Heart left ventricle (tissue), 13 donors: ENCODE results near the gene XXYLT1.

ENCODE experiments used
- POLR2A ChIP-seq, 2 donors: fragments of 450-650 bp; IDR thresholded peaks; one replicate each; pipeline ENCODE4 v1.6.1; 2017; ENCODE audit warnings: antibody characterized with exemption in 2 of 2, mild to moderate bottlenecking in 2 of 2, moderate library complexity in 2 of 2
- TF ChIP-seq, protein P1 (sequence below), 12 donors: fragments of 200-600 bp; sonication (generic) in 4 of 12; IDR thresholded peaks; one replicate each; pipeline versions ENCODE4 v1.5.0 to v1.8.0; 2018 to 2022; ENCODE audit warnings: antibody characterized with exemption in 12 of 12, mild to moderate bottlenecking in 5 of 12
- donor health status: ischemic (EF 13 %, LVEDD 7.1; RV severe dilation, severe dysfunction).
- donor health status: DM: no; HTN: yes; CAD: no.
- donor health status: DM: no; HTN: no; CAD: no.
- donor health status: ischemic (EF 25% LVEDD 6.9; RV normal size, moderate dysfunction).
- donor health status: ischemic (EF 25% LVEDD 5.7; RV mildly dilated, moderate dysfunction).
- donor health status: ischemic (EF 35%, LVEDD 5.7; RV mildly dilated, moderate dysfunction).
- donor health status: nonischemic (EF 11% LVEDD 7.7; RV severe dilation, severe dysfunction).
- donor health status: DM: yes; HTN: yes; CAD: no.
- donor health status: PGD.
- donor health status: ischemic (EF 29% LVEDD 5.4; RV normal size, mild dysfunction).
- donor health status: nonischemic (EF 23%, LVEDD 6.1; RV moderate dilation, normal function).

DNA sequence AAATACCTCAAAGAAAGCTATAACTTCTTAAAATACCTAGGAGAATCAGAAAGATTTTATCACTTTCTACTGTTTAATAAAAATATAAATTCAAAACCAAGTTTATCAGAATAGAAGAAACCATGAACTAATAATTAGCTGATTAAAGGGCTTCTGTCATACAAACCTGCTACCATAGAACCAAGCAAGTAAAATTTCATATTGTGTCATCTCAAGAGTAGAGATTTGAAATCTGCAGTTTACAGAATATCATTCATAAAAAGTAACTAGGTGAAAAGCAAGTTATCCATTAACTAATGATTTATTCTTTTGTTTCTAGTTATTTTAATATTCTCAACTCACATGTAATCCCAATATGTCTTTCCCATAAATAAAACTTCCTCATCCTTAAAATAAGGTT lies 36.8 kb upstream of the XXYLT1 start:
- TF ChIP-seq POLR2A (IDR thresholded peaks at IDR 0.05) = no peak
- TF ChIP-seq, protein P1, sequence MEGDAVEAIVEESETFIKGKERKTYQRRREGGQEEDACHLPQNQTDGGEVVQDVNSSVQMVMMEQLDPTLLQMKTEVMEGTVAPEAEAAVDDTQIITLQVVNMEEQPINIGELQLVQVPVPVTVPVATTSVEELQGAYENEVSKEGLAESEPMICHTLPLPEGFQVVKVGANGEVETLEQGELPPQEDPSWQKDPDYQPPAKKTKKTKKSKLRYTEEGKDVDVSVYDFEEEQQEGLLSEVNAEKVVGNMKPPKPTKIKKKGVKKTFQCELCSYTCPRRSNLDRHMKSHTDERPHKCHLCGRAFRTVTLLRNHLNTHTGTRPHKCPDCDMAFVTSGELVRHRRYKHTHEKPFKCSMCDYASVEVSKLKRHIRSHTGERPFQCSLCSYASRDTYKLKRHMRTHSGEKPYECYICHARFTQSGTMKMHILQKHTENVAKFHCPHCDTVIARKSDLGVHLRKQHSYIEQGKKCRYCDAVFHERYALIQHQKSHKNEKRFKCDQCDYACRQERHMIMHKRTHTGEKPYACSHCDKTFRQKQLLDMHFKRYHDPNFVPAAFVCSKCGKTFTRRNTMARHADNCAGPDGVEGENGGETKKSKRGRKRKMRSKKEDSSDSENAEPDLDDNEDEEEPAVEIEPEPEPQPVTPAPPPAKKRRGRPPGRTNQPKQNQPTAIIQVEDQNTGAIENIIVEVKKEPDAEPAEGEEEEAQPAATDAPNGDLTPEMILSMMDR (IDR thresholded peaks at IDR 0.05) = no peak
